Endometrial microvascular endothelial cells (primary cell): Measurements from ENCODE around the gene PRAMEF4. TPM values are rescaled to one million over a fixed set of nuclear protein-coding genes. Genes with fewer than 3 reads are reported as not detected.
"Not testable (repeated sequence)": the region's sequence is repeated elsewhere in the genome, so short reads cannot be mapped to it uniquely, and the experiment has no call there.

ENCODE experiments used
- in situ Hi-C: cut with HindIII; loops from 2 replicates; pipeline ENCODE4 v1.10.0; 2017; ENCODE audit warnings: low sequenced_read_pairs, low pct_unique_long_range_greater_than_20kb; ENCODE audit errors: inconsistent ontology term
- total RNA-seq: library from RNA; depleted of rRNA; stranded (reverse); fragments of >200 nt; gene quantifications from one replicate; pipeline ENCODE4 v1.2.3, GENCODE V29; 2015; ENCODE audit errors: inconsistent ontology term

PRAMEF4 gene
- not detected for total RNA-seq

DNA sequence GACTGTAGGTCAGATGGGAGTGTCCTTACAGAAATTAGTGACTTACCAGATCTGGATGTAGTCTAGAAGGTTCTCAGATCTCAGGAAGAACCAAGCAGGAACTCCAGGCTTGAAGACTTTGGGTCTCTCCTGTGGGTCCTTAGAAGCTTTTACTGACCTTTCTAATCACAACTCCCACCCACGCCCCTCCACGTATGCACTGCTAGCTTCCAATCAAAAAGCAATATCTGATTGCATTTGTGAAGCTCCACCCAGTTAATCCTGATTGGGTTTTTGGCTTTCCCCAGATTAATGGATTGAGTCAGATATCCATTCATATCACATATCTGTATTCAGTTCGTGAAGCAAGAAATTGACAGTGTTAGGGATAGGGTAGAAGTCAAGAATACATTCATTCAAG lies at the start of gene PRAMEF4:
Gene PRAMEF4 (minus strand): TSS at position 101 of the 400 bp plus-strand sequence. CDS start 2,807 bp downstream, outside the sequence.
- in situ Hi-C loops = not testable (repeated sequence)

DNA sequence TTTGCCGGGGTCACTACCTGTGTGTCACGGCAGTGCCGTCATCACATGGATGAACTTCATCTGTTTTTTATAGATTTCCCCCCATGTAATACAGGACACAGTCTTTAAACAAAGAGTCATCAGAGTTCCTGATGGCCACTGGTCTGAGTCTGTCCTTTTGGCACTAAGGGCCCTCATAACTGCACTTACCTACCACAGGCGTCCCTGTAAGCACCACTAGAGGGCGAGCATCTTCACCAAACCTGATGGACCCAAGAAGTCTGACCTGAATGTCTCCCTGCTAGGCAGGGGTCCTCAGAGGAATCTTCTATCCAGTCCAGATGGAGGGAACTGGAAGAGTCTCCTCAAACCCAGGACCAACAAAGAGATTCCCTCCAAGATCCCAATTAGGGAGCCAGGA lies 38.4 kb upstream of the PRAMEF4 start:
- in situ Hi-C loops = not testable (repeated sequence)

DNA sequence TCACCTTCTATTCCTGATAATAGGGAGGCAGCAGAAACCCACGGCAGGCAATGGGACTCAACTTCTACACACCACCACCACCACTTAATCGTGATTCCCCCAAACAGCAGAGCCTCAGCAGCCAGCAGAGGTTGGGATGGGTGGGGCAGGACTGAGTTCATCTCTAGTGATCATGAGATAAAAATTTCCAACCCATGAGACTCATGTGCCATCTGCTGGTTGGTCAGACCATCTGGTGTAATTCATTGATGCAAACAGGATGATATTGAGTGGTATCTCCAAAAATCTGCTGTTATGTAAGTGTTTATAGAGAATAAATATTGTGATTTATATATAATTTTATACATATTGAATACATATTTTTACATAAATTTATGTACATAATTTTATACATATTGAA lies 35.7 kb upstream of the PRAMEF4 start:
- in situ Hi-C loops = not testable (repeated sequence)

DNA sequence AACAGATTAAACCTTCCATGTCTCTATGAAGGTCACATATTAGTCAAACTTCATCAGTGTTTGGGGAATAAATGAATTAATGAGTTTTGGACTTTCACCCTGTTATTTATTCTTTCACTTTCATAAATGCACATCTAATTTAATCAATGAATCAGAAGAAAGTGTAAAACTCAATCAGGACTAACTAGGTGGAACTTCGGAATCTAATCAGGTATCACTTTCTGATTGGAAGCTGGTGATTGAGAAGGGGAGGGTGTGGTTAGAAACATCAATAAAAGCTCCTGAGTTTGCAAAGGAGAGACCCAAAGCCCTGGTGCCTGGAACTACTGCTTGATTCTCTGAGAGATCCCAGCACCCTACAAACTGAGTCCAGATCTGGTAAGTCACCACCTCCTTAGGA lies 30.3 kb upstream of the PRAMEF4 start, which contains the start of gene PRAMEF7:
Gene PRAMEF7 (plus strand): TSS at position 301 of the 400 bp plus-strand sequence. CDS start 1,083 bp downstream, outside the sequence.
- in situ Hi-C loops = not testable (repeated sequence)

DNA sequence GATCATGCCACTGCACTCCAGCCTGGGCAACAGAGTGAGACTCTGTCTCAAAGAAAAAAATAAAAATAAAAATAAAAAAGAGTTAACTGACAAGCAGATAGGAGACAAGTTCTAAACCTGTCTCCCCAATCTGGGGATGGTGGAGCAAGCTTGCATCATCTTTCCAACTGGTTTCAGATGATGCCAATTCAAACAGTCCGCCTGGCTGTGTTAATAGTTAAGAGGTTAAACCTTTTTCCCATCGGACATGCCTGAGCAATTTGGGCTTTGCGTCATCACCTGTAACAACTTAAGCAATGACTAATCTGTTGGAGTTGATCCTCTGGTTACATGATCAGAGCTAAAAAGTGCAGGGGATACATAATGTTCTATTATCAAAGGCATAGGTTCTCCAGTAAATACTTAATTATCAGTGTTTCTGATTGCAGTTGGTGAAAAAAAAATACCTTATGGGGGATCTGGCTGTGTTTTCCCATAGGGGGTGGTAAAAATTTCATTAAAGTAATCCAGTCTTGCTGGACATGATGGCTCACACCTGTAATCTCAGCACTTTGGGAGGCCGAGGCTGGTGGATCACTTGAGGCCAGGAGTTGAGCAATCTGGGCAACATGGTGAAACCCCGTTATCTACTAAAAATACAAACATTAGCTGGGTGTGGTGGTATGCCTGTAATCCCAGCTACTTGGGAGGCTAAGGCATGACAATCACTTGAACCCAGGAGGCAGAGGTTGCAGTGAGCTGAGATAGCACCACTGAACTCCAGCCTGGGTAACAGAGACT lies 18.0 kb upstream of the PRAMEF4 start:
- in situ Hi-C loops = not testable (repeated sequence)

DNA sequence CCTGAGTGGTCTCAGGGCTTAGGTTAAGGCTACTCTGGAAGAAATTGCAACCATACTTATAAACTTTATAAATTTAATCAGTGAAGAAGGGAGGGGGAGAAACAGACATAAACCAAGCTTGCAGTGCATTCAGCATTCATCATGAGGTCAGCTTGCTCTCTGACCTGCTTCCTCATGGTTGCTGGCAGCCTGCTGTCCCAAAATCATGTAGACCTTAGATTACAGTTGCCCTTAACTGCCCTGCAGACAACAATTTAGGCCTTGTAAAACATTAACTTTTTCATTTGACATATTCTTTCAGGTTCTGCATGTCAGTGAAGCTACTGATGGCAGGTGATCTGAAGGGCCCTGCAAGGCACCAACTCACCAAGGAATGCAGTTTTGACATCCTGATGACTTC lies 13.2 kb upstream of the PRAMEF4 start:
- in situ Hi-C loops = not testable (repeated sequence)

DNA sequence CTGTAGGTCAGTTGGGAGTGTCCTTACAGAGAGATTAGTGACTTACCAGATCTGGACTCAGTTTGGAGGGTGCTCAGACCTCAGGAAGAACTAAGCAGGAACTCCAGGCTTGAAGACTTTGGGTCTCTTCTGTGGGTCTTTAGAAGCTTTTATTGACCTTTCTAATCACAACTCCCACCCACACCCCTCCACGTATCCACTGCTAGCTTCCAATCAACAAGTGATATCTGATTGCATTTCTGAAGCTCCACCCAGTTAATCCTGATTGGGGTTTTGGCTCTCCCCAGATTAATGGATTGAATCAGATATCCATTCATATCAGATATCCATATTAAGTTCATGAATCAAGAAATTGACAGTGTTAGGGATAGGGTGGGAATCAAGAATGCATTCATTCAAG lies 12.2 kb upstream of the PRAMEF4 start, which contains the start of gene PRAMEF10:
Gene PRAMEF10 (minus strand): TSS at position 101 of the 400 bp plus-strand sequence. CDS start 2,423 bp downstream, outside the sequence.
- in situ Hi-C loops = not testable (repeated sequence)

DNA sequence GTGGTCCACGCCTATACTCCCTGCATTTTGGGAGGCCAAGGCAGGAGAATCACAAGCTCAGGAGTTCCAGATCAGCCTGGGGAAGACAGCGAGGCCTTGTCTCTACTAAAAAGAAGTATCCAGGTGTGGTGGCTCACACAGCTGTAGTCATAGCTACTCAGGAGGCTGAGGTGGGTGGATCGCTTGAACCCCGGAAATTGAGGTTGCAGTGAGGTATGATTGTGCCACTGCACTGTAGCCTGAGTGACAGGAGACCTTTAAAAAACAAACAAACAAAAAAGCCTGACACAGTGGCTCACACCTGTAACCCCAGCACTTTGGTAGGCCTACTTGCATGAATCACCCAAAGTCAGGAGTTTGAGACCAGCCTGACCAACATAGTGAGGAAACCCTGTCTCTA lies 7.5 kb downstream of the PRAMEF4 start:
- in situ Hi-C loops = not testable (repeated sequence)

DNA sequence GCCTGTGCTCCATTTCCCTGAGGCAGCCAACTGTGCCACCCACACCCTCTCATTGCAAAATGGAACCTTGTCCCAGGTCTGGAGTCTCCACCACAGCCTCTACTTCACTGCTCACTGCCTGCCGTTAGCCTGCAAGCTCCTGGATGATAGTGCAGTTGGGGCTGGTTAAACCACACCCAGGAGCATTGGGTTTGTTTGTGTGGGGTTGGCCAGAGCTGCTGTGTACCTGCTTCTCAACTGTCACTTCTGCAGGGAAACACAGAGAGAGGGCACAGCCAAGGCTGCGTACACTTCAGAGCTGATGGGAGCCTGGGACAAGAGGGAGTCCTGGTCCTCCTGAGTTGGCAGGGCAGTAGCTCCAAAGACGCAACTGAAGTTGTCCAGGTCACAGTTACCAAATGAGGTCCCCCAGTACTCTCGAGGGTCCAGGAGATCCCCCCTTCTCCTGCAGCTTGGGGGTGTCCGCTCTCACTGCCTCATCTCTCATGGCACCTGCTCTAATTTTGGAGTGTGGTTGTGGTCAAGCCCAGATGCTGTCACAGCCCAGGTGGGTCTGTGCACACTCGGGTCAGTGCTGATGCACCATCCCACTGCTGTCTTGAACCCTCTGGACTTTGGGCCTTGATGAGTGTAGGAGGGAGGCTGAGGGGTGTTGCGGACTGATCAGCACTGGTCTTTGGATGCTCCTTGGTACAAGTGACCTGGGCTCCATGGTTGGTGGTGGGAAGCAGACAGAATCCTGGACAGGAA lies 22.7 kb downstream of the PRAMEF4 start:
- in situ Hi-C loops = not testable (repeated sequence)

DNA sequence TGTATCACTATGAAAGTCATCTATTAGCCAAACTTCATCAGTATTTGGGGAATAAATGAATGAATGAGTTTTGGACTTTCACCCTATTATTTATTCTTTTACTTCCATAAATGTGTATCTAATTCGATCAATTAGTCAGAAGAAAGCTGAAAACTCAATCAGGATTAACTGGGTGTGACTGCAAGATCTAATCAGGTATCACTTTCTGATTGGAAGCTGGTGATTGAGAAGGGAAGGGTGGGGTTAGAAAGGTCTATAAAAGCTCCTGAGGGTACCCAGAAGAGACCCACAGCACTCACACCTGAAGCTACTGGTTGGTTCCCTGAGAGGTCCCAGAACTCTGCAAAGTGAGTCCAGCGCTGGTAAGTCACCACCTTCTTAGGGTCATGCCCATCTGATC lies 29.2 kb downstream of the PRAMEF4 start, which contains the start of gene PRAMEF2:
Gene PRAMEF2 (plus strand): TSS at position 301 of the 400 bp plus-strand sequence. CDS start 1,924 bp downstream, outside the sequence.
- in situ Hi-C loops = not testable (repeated sequence)

DNA sequence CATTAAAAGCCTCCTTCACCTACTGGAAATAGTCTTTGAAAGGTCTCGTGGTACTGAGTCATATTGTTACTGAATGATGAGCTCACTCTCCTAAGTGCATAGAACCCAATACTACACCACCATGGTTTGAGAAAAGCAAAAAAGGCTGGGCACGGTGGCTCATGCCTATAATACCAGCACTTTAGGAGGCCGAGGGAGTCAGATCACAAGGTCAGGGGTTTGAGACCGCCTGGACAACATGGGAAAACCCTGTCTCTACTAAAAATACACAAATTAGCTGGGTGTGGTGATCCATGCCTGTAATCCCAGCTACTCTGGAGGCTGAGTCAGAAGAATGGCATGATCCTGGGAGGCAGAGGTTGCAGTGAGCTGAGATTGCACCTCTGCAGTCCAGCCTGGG lies 34.2 kb downstream of the PRAMEF4 start:
- in situ Hi-C loops = no loop called here

DNA sequence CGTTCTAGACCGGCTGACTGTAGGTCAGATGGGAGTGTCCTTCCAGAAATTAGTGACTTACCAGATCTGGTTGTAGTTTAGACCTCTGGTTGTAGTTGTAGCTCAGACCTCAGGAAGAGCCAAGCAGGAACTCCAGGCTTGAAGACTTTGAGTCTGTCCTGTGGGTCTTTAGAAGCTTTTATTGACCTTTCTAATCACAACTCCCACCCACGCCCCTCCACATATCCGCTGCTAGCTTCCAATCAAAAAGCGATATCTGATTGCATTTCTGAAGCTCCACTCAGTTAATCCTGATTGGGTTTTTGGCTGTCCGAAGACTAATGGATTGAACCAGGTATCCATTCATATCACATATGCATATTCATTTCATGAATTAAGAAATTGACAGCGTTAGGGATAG lies 37.4 kb downstream of the PRAMEF4 start, which contains the start of gene HNRNPCL1:
Gene HNRNPCL1 (minus strand): TSS at position 101 of the 400 bp plus-strand sequence. CDS start 431 bp downstream, outside the sequence.
- in situ Hi-C loops = not testable (repeated sequence)

DNA sequence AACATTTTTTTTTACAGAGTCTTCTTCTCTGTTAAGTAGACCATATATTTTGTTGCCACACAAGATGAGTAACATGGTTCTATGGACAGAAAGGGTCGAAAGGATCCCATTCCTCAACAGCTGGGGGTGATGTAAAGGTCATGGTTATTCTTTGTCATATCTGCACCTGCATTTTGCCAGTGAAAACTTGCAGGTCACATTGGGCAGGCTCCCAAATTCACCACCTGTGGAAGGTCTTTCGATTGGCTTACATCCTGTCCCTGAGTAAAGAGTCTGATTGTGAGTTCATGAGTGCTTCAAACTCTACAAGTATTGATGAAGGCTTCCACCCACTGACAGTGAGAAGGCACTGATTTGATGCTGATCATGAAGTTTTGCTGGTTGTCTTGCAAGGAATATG lies 52.8 kb downstream of the PRAMEF4 start:
- in situ Hi-C loops = not testable (repeated sequence)

DNA sequence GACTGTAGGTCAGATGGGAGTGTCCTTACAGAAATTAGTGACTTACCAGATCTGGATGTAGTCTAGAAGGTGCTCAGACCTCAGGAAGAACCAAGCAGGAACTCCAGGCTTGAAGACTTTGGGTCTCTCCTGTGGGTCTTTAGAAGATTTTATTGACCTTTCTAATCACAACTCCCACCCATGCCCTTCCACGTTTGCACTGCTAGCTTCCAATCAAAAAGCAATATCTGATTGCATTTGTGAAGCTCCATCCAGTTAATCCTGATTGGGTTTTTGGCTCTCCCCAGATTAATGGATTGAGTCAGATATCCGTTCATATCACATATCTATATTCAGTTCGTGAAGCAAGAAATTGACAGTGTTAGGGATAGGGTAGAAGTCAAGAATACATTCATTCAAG lies 54.7 kb downstream of the PRAMEF4 start, which contains the start of gene PRAMEF11:
Gene PRAMEF11 (minus strand): TSS at position 101 of the 400 bp plus-strand sequence. CDS start 2,621 bp downstream, outside the sequence.
- in situ Hi-C loops = not testable (repeated sequence)

Other genes starting within 250 kb of the PRAMEF4 start
- gene AADACL4, start 242.1 kb downstream of the PRAMEF4 start, total RNA-seq = not detected
- gene AADACL3, start 170.1 kb downstream of the PRAMEF4 start, total RNA-seq = not detected
- not detected for gene CFAP107, start 140.0 kb downstream of the PRAMEF4 start, total RNA-seq
- gene PRAMEF12, start 112.5 kb downstream of the PRAMEF4 start, total RNA-seq = not detected
- gene PRAMEF1, start 94.8 kb downstream of the PRAMEF4 start, total RNA-seq = not detected
- not detected for gene PRAMEF11, start 54.8 kb downstream of the PRAMEF4 start, total RNA-seq
- gene HNRNPCL1, start 37.5 kb downstream of the PRAMEF4 start, total RNA-seq = not detected
- not detected for gene PRAMEF2, start 29.1 kb downstream of the PRAMEF4 start, total RNA-seq
- not detected for gene PRAMEF10, start 12.1 kb upstream of the PRAMEF4 start, total RNA-seq
- not detected for gene PRAMEF7, start 30.4 kb upstream of the PRAMEF4 start, total RNA-seq
- not detected for gene PRAMEF6, start 61.4 kb upstream of the PRAMEF4 start, total RNA-seq
- not detected for gene PRAMEF27, start 170.4 kb upstream of the PRAMEF4 start, total RNA-seq
- gene HNRNPCL3, start 174.6 kb upstream of the PRAMEF4 start, total RNA-seq = not detected
- gene PRAMEF25, start 184.6 kb upstream of the PRAMEF4 start, total RNA-seq = not detected
- not detected for gene HNRNPCL2, start 230.7 kb upstream of the PRAMEF4 start, total RNA-seq